Stimulated activated CD4-positive, alpha-beta T cell treated with anti-CD3 and anti-CD28 coated beads, Interleukin-12 subunit alpha, Interleukin-12 subunit beta, amount 100 ng/mL, for 24 hours (primary cell): ENCODE data around the gene DBN1.

Source experiments
- DNase-seq, 2 experiments: peaks; one replicate each; pipeline ENCODE4 v3.0.0-alpha.2; 2020; ENCODE audit warnings: low read depth in 2 of 2

The DBN1 gene

GRCh38 chr5:177455661-177456590 is 17.5 kb downstream of the DBN1 start:
- peak; percentile 92 to 98 for DNase-seq

- peak; percentile 80 to 93 for DNase-seq
Measured at GRCh38 chr5:177455036-177455660, 18.3 kb downstream of the DBN1 start.

- DNase-seq, result peak; percentile 84 to 92
Measured at GRCh38 chr5:177454397-177455035, 18.9 kb downstream of the DBN1 start.

GRCh38 chr5:177453852-177454396 is 19.5 kb downstream of the DBN1 start:
- no peak for DNase-seq

GRCh38 chr5:177452688-177453638 is 20.5 kb downstream of the DBN1 start:
- no peak for DNase-seq

GRCh38 chr5:177450667-177451424 is 22.6 kb downstream of the DBN1 start:
- DNase-seq, result no peak

- no peak for DNase-seq
Measured at GRCh38 chr5:177449140-177450061, 24.0 kb downstream of the DBN1 start.

GRCh38 chr5:177448244-177448950 is 25.0 kb downstream of the DBN1 start:
- DNase-seq, result no peak

- no peak for DNase-seq
Measured at GRCh38 chr5:177447611-177448243, 25.7 kb downstream of the DBN1 start.

GRCh38 chr5:177447066-177447610 is 26.3 kb downstream of the DBN1 start:
- DNase-seq, result peak in 1 of 2 experiments; percentile 56

- DNase-seq, result peak; percentile 48 to 55
Measured at GRCh38 chr5:177446200-177447065, 27.0 kb downstream of the DBN1 start, which contains the start of gene PRR7. Gene PRR7, plus strand, starts transcription at chr5:177446814. Its CDS starts 8,254 bp downstream, at chr5:177455068.

GRCh38 chr5:177445917-177446199 is 27.6 kb downstream of the DBN1 start:
- no peak for DNase-seq

GRCh38 chr5:177445052-177445916 is 28.1 kb downstream of the DBN1 start:
- no peak for DNase-seq

GRCh38 chr5:177444106-177445051 is 29.1 kb downstream of the DBN1 start:
- DNase-seq, result no peak
